GM12801 (cell line): ENCODE results near the gene POC1A.

Source experiments
- TF ChIP-seq, protein P1 (sequence below): IDR thresholded peaks from one replicate; pipeline ENCODE4 v1.5.1; 2011; ENCODE audit warnings: control low read depth; ENCODE audit not compliant: insufficient read length; ENCODE audit errors: extremely low read depth

Gene POC1A

DNA sequence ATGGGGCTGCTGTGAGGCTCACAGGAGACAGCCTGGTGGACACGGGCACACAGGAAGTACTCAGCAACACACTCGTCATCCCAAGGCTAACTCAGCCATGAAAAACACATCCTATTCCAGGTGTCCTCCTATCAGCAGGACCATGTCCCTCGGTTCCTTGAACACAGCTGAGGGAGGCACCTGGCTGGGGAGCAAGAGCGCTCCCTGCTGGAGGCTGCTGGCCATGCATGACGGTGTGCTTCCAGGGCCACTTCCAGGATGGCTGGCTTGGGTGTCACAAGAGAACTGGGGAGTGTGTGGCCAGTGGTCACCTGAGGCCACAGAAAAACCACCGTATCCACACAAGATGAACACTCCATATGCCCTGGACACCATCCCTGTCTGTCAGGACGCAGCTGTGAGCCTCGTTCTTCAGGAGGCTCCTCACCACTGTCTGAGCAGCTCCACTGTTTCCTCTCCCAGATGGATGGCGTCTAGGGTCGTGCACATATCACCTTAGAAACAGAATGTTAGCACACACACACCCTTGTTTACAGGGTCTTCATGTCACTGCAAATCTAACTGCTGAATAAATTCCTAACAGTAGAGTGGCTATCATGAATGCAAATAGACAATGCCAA is 31.0 kb downstream of the POC1A start:
- TF ChIP-seq, protein P1, sequence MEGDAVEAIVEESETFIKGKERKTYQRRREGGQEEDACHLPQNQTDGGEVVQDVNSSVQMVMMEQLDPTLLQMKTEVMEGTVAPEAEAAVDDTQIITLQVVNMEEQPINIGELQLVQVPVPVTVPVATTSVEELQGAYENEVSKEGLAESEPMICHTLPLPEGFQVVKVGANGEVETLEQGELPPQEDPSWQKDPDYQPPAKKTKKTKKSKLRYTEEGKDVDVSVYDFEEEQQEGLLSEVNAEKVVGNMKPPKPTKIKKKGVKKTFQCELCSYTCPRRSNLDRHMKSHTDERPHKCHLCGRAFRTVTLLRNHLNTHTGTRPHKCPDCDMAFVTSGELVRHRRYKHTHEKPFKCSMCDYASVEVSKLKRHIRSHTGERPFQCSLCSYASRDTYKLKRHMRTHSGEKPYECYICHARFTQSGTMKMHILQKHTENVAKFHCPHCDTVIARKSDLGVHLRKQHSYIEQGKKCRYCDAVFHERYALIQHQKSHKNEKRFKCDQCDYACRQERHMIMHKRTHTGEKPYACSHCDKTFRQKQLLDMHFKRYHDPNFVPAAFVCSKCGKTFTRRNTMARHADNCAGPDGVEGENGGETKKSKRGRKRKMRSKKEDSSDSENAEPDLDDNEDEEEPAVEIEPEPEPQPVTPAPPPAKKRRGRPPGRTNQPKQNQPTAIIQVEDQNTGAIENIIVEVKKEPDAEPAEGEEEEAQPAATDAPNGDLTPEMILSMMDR, result no peak

GRCh38 chr3:52122491-52122890 is 31.7 kb downstream of the POC1A start:
- TF ChIP-seq, protein P1, result no peak

GRCh38 chr3:52121813-52122212 is 32.4 kb downstream of the POC1A start:
- TF ChIP-seq, protein P1, result no peak

DNA sequence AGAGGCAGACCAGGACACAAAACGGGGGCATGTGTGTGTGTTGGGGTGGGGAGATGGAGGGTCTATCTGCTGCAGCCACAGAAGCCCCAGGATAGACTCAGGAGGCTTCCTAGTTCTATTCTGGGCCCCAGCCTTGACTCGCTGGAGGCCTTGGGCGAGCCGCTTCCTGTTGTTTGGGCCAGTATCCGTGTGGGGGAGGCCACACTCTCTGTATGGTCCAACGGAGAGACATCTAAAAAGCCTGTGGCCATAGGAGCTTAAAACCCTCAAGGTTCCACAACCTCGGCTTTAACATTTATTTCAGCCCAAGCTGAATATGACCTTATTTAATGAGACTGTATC is 32.8 kb downstream of the POC1A start:
- TF ChIP-seq, protein P1, result no peak

DNA sequence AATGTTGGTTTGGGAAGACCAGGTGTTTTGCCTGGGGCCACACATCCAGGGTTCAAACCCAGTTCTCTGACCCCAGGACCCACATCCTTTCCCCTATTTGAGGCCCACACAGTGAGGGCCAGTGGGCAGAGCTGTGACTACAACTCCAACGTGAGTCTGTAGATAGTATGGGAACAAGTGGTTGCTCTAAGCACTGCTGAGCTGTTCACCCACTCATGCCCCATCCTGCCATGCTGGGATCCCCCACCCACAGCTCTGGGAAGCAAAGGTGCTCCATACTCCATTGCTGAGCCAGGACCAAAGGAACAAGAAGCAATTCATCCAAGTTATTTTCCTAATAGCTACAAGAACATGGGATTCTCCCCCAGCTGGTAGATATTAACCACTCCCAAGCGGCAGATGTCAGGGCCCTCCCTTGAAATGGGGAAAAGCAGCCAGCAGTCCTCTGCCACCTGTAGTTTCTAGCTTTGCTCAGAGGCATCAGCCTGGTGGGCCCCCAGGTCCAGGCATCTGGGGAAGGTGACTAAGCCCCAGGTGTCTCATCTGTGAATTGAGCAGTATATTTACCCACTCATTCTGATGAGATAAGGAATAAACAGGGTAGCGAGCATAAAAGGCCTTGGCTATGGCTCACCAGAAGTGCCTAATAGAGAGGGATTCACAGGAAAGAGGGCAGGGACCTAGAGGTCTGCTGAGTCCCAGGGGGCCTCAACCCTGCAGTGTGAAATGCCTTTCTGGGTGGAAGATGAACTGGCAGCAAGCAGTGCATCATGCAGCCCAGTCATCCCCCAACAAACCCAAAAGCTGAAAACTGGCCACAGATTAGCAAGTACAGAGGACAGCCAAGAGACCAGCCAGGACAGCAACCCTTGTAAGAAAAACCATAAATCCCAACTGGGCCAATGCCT is 33.4 kb downstream of the POC1A start:
- TF ChIP-seq, protein P1, result no peak

GRCh38 chr3:52119826-52120225 is 34.4 kb downstream of the POC1A start:
- TF ChIP-seq, protein P1, result no peak

- TF ChIP-seq, protein P1, result no peak
These were observed 35.1 kb downstream of the POC1A start for GRCh38 chr3:52119099-52119498.
